ENCODE data around the gene PLXND1.

DNA sequence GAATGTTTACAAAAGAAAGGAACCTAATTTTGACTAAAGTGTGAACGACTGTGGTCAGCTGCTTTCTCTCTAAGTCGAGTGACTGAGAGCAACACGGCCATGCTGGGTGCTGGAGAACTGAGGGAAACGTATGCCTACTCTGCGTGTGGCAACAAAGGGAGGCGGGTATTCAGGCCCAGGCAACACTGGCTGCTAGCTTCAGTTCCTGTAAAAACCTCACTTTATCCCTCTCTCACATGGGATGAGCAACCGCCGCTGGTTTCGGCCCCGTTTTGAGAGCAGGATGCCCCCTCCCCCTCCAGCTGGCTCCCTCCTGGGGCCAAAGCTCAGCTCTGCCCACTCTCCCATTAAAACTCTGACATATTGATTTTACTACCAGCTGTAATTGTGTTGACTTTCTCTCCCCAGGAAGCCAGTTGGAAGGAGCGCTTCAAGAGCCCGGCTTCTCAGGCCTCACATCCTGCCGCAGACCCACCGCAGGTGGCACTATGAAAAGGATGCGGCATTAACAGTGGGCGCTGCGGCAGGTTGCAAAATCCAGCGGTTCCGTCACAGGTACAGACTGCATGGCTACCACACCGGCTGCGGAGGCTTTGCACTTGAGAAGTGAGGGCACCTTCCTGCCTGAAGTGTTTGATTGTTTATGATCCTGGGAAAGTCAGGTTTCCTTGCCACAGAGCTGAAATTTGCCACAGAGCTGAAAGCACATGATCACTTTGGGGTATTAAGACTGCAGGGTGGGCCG, 12.7 kb downstream of the PLXND1 start:
- TF ChIP-seq, protein P1, sequence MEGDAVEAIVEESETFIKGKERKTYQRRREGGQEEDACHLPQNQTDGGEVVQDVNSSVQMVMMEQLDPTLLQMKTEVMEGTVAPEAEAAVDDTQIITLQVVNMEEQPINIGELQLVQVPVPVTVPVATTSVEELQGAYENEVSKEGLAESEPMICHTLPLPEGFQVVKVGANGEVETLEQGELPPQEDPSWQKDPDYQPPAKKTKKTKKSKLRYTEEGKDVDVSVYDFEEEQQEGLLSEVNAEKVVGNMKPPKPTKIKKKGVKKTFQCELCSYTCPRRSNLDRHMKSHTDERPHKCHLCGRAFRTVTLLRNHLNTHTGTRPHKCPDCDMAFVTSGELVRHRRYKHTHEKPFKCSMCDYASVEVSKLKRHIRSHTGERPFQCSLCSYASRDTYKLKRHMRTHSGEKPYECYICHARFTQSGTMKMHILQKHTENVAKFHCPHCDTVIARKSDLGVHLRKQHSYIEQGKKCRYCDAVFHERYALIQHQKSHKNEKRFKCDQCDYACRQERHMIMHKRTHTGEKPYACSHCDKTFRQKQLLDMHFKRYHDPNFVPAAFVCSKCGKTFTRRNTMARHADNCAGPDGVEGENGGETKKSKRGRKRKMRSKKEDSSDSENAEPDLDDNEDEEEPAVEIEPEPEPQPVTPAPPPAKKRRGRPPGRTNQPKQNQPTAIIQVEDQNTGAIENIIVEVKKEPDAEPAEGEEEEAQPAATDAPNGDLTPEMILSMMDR (IDR thresholded peaks at IDR 0.05) = no peak
- no peak for TF ChIP-seq EZH2 (IDR thresholded peaks at IDR 0.05)

Measured in neural progenitor cell (in vitro differentiated cells).